OCI-LY3 (cell line): ENCODE measurements around the gene TPO.

Source experiments
- EZH2phosphoT487 ChIP-seq: fragments of 200-600 bp; shearing (Covaris generic); IDR thresholded peaks from 2 replicates; pipeline ENCODE4 v1.6.1; 2018; ENCODE audit warnings: antibody characterized with exemption, mixed run types, low read depth
- TF ChIP-seq, protein P1 (sequence below): fragments of 200-600, 300-600 bp; sonication (generic); IDR thresholded peaks from 2 replicates; pipeline ENCODE4 v1.5.1; 2014; ENCODE audit warnings: antibody characterized with exemption, low read length, low read depth

- TF ChIP-seq, protein P1, sequence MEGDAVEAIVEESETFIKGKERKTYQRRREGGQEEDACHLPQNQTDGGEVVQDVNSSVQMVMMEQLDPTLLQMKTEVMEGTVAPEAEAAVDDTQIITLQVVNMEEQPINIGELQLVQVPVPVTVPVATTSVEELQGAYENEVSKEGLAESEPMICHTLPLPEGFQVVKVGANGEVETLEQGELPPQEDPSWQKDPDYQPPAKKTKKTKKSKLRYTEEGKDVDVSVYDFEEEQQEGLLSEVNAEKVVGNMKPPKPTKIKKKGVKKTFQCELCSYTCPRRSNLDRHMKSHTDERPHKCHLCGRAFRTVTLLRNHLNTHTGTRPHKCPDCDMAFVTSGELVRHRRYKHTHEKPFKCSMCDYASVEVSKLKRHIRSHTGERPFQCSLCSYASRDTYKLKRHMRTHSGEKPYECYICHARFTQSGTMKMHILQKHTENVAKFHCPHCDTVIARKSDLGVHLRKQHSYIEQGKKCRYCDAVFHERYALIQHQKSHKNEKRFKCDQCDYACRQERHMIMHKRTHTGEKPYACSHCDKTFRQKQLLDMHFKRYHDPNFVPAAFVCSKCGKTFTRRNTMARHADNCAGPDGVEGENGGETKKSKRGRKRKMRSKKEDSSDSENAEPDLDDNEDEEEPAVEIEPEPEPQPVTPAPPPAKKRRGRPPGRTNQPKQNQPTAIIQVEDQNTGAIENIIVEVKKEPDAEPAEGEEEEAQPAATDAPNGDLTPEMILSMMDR: no peak
- no peak for TF ChIP-seq EZH2phosphoT487
Measured at GRCh38 chr2:1563943-1564891, 151.0 kb downstream of the TPO start.
